CD4-positive, alpha-beta T cell (primary cell): ENCODE measurements around the gene ACBD6. TPM values are rescaled to one million over a fixed set of nuclear protein-coding genes. Genes with fewer than 3 reads are reported as not detected.

Source experiments
- ATAC-seq: fragments of 200-7000 bp; cut with Tn5 transposase; one replicate; pipeline ENCODE4 v1.10.0; 2022; ENCODE audit warnings: mild to moderate bottlenecking; ENCODE audit not compliant: poor library complexity
- CTCF ChIA-PET: fragments of 350-600 bp; sonication (Branson Sonifier 250); formaldehyde crosslinking; loops from one replicate; lab custom pipeline; 2021; ENCODE audit warnings: antibody characterized with exemption, inconsistent platforms; lab: Charles Lee
- POLR2A ChIA-PET: fragments of 350-600 bp; sonication (Branson Sonifier 250); formaldehyde crosslinking; loops from one replicate; lab custom pipeline; 2021; ENCODE audit warnings: antibody characterized with exemption, inconsistent platforms; lab: Charles Lee
- DNase-seq, 14 experiments: peaks; one replicate each; pipeline ENCODE4 v3.0.0-alpha.2; 2013 to 2020; ENCODE audit warnings: mixed read lengths in 2 of 14
- H3K27ac ChIP-seq, 2 donors: one replicate each; pipeline versions ENCODE4 v1.5.1 to v1.7.0; 2013; ENCODE audit warnings: low read length in 2 of 2, low read depth in 1 of 2, mild to moderate bottlenecking in 1 of 2
- H3K27me3 ChIP-seq, 2 experiments: 1 replicate in 1 of 2; 2 replicates in 1 of 2; pipeline versions ENCODE4 v1.6.1 to v1.7.0; 2013; ENCODE audit warnings: low read length in 2 of 2, control low read depth in 1 of 2, mild to moderate bottlenecking in 1 of 2, moderate library complexity in 1 of 2; ENCODE audit not compliant: insufficient read depth in 2 of 2, control insufficient read depth in 1 of 2
- H3K36me3 ChIP-seq: one replicate; pipeline ENCODE4 v1.6.1; 2013; ENCODE audit warnings: low read length, control low read depth; ENCODE audit not compliant: insufficient read depth
- H3K4me1 ChIP-seq: one replicate; pipeline ENCODE4 v1.6.1; 2013; ENCODE audit warnings: low read length, control low read depth; ENCODE audit not compliant: insufficient read depth
- H3K4me3 ChIP-seq: one replicate; pipeline ENCODE4 v1.5.1; 2013; ENCODE audit warnings: mild to moderate bottlenecking, low read length, moderate library complexity
- H3K9me3 ChIP-seq, 2 experiments: 1 replicate in 1 of 2; 2 replicates in 1 of 2; pipeline versions ENCODE4 v1.6.1 to v1.7.0; 2013; ENCODE audit warnings: low read length in 2 of 2, mild to moderate bottlenecking in 2 of 2, control low read depth in 1 of 2, moderate library complexity in 1 of 2; ENCODE audit not compliant: control insufficient read depth in 1 of 2, insufficient read depth in 1 of 2
- H3K27ac Mint-ChIP-seq: one replicate; pipeline ENCODE4 v1.8.0; 2020; ENCODE audit warnings: mixed read lengths
- H3K27me3 Mint-ChIP-seq: one replicate; pipeline ENCODE4 v1.8.0; 2021; ENCODE audit warnings: mixed read lengths
- H3K36me3 Mint-ChIP-seq: one replicate; pipeline ENCODE4 v1.8.0; 2021; ENCODE audit warnings: low read depth, mixed read lengths
- H3K4me1 Mint-ChIP-seq: one replicate; pipeline ENCODE4 v1.8.0; 2021; ENCODE audit warnings: low read depth, mixed read lengths
- H3K4me3 Mint-ChIP-seq: one replicate; pipeline ENCODE4 v1.8.0; 2020; ENCODE audit warnings: mild to moderate bottlenecking, mixed read lengths
- H3K9me3 Mint-ChIP-seq: one replicate; pipeline ENCODE4 v1.8.0; 2020; ENCODE audit warnings: mixed read lengths
- intact Hi-C, 2 experiments: fragments of 100-400 bp; cut with DNase I in 1 of 2; cut with micrococcal nuclease in 1 of 2; formaldehyde crosslinking; loops; one replicate each; pipeline versions ENCODE4 v1.15.1 to v1.9.0; 2023 to 2025; cut with DNase I, micrococcal nuclease
- total RNA-seq, 174 experiments: library from RNA in 2 of 174; stranded (reverse) in 2 of 174; gene quantifications; one replicate each; pipeline ENCODE4 v1.2.3 and lab custom pipeline; 2021 to 2026
- TF ChIP-seq, protein P1 (sequence below): fragments of 200-600 bp; IDR thresholded peaks from one replicate; pipeline ENCODE4 v1.8.0; 2022; ENCODE audit warnings: antibody characterized with exemption, mild to moderate bottlenecking

ACBD6 gene
- total RNA-seq, 2 experiments from 2014 or later: 28.2 to 28.8 TPM

DNA sequence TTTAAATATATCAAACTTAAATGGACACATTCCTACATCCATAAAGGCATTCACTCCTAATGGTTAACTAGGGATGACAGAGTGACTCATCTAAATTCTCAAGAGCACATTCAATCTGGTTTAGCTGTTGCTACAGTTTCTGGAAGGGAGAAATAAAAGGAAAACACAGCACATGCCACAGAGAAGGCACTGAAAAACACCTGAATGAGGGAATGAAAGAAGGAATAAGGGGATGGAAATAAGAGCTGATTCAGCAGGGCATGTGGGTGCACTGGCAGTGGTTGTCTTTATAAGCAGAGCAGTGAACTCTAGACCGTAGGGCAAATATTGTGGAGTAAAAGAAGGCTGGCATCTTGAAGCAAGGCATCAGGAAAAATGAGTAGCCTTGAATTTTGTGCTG, 193.0 kb downstream of the ACBD6 start:
- ChIA-PET CTCF (no interaction called here), POLR2A (no interaction called here)
- ATAC-seq: no peak
- H3K4me1 Mint-ChIP-seq: no peaks in the 10 kb centered on the region
- H3K36me3 ChIP-seq: peaks cover 2% of the 10 kb centered on the region
- peaks cover 15% of the 10 kb centered on the region for H3K9me3 Mint-ChIP-seq
- H3K27me3 ChIP-seq: no peaks in the 10 kb centered on the region
- no peaks in the 10 kb centered on the region for H3K4me1 ChIP-seq
- no peak overlapping the region for H3K4me3 ChIP-seq
- no peak overlapping the region for H3K27ac ChIP-seq
- no peaks in the 10 kb centered on the region for H3K27me3 Mint-ChIP-seq
- H3K9me3 ChIP-seq: peaks cover 0 to 5% of the 10 kb centered on the region in 2 experiments
- DNase-seq: no peak
- H3K4me3 Mint-ChIP-seq: no peak overlapping the region
- H3K36me3 Mint-ChIP-seq: peaks cover 73% of the 10 kb centered on the region
- TF ChIP-seq, protein P1, sequence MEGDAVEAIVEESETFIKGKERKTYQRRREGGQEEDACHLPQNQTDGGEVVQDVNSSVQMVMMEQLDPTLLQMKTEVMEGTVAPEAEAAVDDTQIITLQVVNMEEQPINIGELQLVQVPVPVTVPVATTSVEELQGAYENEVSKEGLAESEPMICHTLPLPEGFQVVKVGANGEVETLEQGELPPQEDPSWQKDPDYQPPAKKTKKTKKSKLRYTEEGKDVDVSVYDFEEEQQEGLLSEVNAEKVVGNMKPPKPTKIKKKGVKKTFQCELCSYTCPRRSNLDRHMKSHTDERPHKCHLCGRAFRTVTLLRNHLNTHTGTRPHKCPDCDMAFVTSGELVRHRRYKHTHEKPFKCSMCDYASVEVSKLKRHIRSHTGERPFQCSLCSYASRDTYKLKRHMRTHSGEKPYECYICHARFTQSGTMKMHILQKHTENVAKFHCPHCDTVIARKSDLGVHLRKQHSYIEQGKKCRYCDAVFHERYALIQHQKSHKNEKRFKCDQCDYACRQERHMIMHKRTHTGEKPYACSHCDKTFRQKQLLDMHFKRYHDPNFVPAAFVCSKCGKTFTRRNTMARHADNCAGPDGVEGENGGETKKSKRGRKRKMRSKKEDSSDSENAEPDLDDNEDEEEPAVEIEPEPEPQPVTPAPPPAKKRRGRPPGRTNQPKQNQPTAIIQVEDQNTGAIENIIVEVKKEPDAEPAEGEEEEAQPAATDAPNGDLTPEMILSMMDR: no peak
- no peak overlapping the region for H3K27ac Mint-ChIP-seq
- intact Hi-C loops: no loop called here

DNA sequence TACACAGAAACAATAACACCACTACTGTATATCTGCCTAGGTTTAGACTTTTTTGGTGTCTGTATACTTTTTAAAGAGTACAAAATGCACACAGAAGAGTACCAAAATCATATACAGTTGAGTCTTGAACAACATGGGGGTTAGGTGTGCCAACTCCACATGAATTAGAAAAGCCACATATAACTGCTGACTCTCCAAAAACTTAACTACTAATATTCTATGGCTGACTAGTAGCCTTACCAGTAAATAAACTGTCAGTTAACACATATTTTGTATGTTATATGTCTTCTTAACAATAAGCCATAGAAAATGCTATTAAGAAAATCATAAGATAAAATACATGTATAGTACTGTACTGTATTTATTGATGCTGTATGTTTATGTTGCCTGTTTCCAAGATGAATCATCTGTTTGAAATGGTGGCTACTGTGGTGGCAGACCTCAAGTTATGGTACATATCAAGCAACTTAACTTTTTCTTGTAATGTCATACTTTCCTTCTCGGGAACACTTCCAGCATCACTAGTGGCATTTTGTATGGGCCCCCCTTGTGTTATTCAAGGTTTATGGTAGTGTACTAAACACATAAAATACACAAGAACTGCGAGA, 201.1 kb downstream of the ACBD6 start:
- H3K4me1 ChIP-seq: no peaks in the 10 kb centered on the region
- TF ChIP-seq, protein P1: no peak
- ATAC-seq: no peak
- no peak overlapping the region for H3K4me3 ChIP-seq
- DNase-seq: no peak
- no peaks in the 10 kb centered on the region for H3K9me3 ChIP-seq
- ChIA-PET POLR2A (no interaction called here), CTCF (no interaction called here)
- no peaks in the 10 kb centered on the region for H3K36me3 ChIP-seq
- no peak overlapping the region for H3K4me3 Mint-ChIP-seq
- no peak overlapping the region for H3K27ac ChIP-seq
- peaks cover under 1% of the 10 kb centered on the region for H3K9me3 Mint-ChIP-seq
- no peak overlapping the region for H3K27ac Mint-ChIP-seq
- peaks cover 21% of the 10 kb centered on the region for H3K4me1 Mint-ChIP-seq
- H3K36me3 Mint-ChIP-seq: peaks cover 8% of the 10 kb centered on the region
- intact Hi-C loops: no loop called here
- H3K27me3 Mint-ChIP-seq: no peaks in the 10 kb centered on the region
- no peaks in the 10 kb centered on the region for H3K27me3 ChIP-seq

GRCh38 chr1:180299479-180300221, 202.7 kb downstream of the ACBD6 start:
- Histone ChIP-seq H3K27ac (no peak overlapping the region), H3K9me3 (no peaks in the 10 kb centered on the region), H3K4me3 (no peak overlapping the region), H3K27me3 (no peaks in the 10 kb centered on the region), H3K36me3 (no peaks in the 10 kb centered on the region), H3K4me1 (no peaks in the 10 kb centered on the region)
- Mint-ChIP-seq H3K4me3 (no peak overlapping the region), H3K27ac (no peak overlapping the region), H3K36me3 (peaks cover 15% of the 10 kb centered on the region), H3K27me3 (no peaks in the 10 kb centered on the region), H3K9me3 (peaks cover 2% of the 10 kb centered on the region), H3K4me1 (peaks cover 29% of the 10 kb centered on the region)
- TF ChIP-seq, protein P1: no peak
- CTCF ChIA-PET: no interaction called here
- intact Hi-C loops: no loop called here
- DNase-seq (no peak), ATAC-seq (no peak)
- POLR2A ChIA-PET: no interaction called here
